Activated CD4-positive, alpha-beta T cell treated with anti-CD3 and anti-CD28 coated beads, Interleukin-2, amount 10 ng/mL, durations not matched to agents 24 days and 14 days (primary cell): ENCODE data around the gene FOXN4. TPM values are rescaled to one million over a fixed set of nuclear protein-coding genes. Genes with fewer than 3 reads are reported as not detected.

Experiments
- DNase-seq: peaks from one replicate; pipeline ENCODE4 v3.0.0; 2022
- H3K27ac Mint-ChIP-seq: one replicate; pipeline ENCODE4 v1.8.0; 2022; ENCODE audit warnings: mild to moderate bottlenecking, mixed read lengths
- H3K27me3 Mint-ChIP-seq: one replicate; pipeline ENCODE4 v1.8.0; 2022; ENCODE audit warnings: mixed read lengths
- H3K36me3 Mint-ChIP-seq: one replicate; pipeline ENCODE4 v1.8.0; 2022; ENCODE audit warnings: low read depth, mild to moderate bottlenecking, mixed read lengths
- H3K4me1 Mint-ChIP-seq: one replicate; pipeline ENCODE4 v1.8.0; 2021; ENCODE audit warnings: mixed read lengths
- H3K4me3 Mint-ChIP-seq: one replicate; pipeline ENCODE4 v1.8.0; 2022; ENCODE audit warnings: mild to moderate bottlenecking, moderate library complexity, mixed read lengths
- H3K9me3 Mint-ChIP-seq: one replicate; pipeline ENCODE4 v1.8.0; 2021; ENCODE audit warnings: mixed read lengths
- intact Hi-C: fragments of 100-400 bp; cut with micrococcal nuclease; formaldehyde crosslinking; loops from one replicate; pipeline ENCODE4 v1.15.1; 2023
- total RNA-seq: library from RNA; stranded (reverse); gene quantifications from 2 replicates; pipeline ENCODE4 v1.2.3, GENCODE V29; 2022

FOXN4 gene
- total RNA-seq, 1 donor from 2014 or later, result not detected

GRCh38 chr12:109268896-109269295 is 40.2 kb downstream of the FOXN4 start:
- H3K27me3 Mint-ChIP-seq, result peaks cover 4% of the 10 kb centered on the region
- peaks cover 3% of the 10 kb centered on the region for H3K9me3 Mint-ChIP-seq
- intact Hi-C loops, result no loop called here
- no peaks in the 10 kb centered on the region for H3K4me1 Mint-ChIP-seq
- no peak overlapping the region for H3K4me3 Mint-ChIP-seq
- no peak for DNase-seq
- H3K27ac Mint-ChIP-seq, result no peak overlapping the region
- H3K36me3 Mint-ChIP-seq, result no peaks in the 10 kb centered on the region

- intact Hi-C loops, result no loop called here
- no peaks in the 10 kb centered on the region for H3K27me3 Mint-ChIP-seq
- peaks cover 3% of the 10 kb centered on the region for H3K9me3 Mint-ChIP-seq
- no peaks in the 10 kb centered on the region for H3K4me1 Mint-ChIP-seq
- no peak overlapping the region for H3K27ac Mint-ChIP-seq
- no peak overlapping the region for H3K4me3 Mint-ChIP-seq
- DNase-seq, result no peak
- H3K36me3 Mint-ChIP-seq, result no peaks in the 10 kb centered on the region
Measured at GRCh38 chr12:109267361-109267760, 41.7 kb downstream of the FOXN4 start.

- Mint-ChIP-seq H3K27me3 (no peaks in the 10 kb centered on the region), H3K9me3 (peaks cover 3% of the 10 kb centered on the region), H3K27ac (no peak overlapping the region), H3K36me3 (no peaks in the 10 kb centered on the region), H3K4me1 (no peaks in the 10 kb centered on the region), H3K4me3 (no peak overlapping the region)
- intact Hi-C loops, result no loop called here
- DNase-seq, result no peak
Measured at GRCh38 chr12:109266106-109266879, 42.8 kb downstream of the FOXN4 start.

GRCh38 chr12:109264943-109265650 is 44.0 kb downstream of the FOXN4 start:
- no peaks in the 10 kb centered on the region for H3K36me3 Mint-ChIP-seq
- no peak overlapping the region for H3K4me3 Mint-ChIP-seq

GRCh38 chr12:109264095-109264942 is 44.8 kb downstream of the FOXN4 start:
- peak; percentile 78 for DNase-seq
- intact Hi-C loops, result loop anchor here (2.0 kb wide), 1 partner anchor 128 kb away; no protein-coding TSS in a partner anchor
- H3K27me3 Mint-ChIP-seq, result no peaks in the 10 kb centered on the region
- no peak overlapping the region for H3K4me3 Mint-ChIP-seq
- no peak overlapping the region for H3K27ac Mint-ChIP-seq
- no peaks in the 10 kb centered on the region for H3K4me1 Mint-ChIP-seq
- no peaks in the 10 kb centered on the region for H3K36me3 Mint-ChIP-seq
- H3K9me3 Mint-ChIP-seq, result no peaks in the 10 kb centered on the region

More at GRCh38 chr12:109264943-109265650, 44.0 kb downstream of the FOXN4 start:
- Mint-ChIP-seq H3K9me3 (no peaks in the 10 kb centered on the region), H3K27ac (no peak overlapping the region), H3K27me3 (no peaks in the 10 kb centered on the region), H3K4me1 (no peaks in the 10 kb centered on the region)
- DNase-seq, result no peak
- intact Hi-C loops, result loop anchor here (2.0 kb wide), 1 partner anchor 128 kb away; no protein-coding TSS in a partner anchor

- H3K4me3 Mint-ChIP-seq, result no peak overlapping the region
- no peaks in the 10 kb centered on the region for H3K4me1 Mint-ChIP-seq
- no peaks in the 10 kb centered on the region for H3K27me3 Mint-ChIP-seq
- DNase-seq, result no peak
- no peaks in the 10 kb centered on the region for H3K9me3 Mint-ChIP-seq
- no peak overlapping the region for H3K27ac Mint-ChIP-seq
- H3K36me3 Mint-ChIP-seq, result no peaks in the 10 kb centered on the region
- intact Hi-C loops, result no loop called here
Measured at GRCh38 chr12:109263439-109263838, 45.6 kb downstream of the FOXN4 start.

GRCh38 chr12:109261939-109262338 is 47.1 kb downstream of the FOXN4 start:
- H3K4me3 Mint-ChIP-seq, result no peak overlapping the region
- H3K36me3 Mint-ChIP-seq, result no peaks in the 10 kb centered on the region
- intact Hi-C loops, result no loop called here
- H3K27me3 Mint-ChIP-seq, result no peaks in the 10 kb centered on the region
- no peaks in the 10 kb centered on the region for H3K9me3 Mint-ChIP-seq
- no peaks in the 10 kb centered on the region for H3K4me1 Mint-ChIP-seq
- no peak for DNase-seq
- no peak overlapping the region for H3K27ac Mint-ChIP-seq

GRCh38 chr12:109261087-109261486 is 48.0 kb downstream of the FOXN4 start:
- no peak overlapping the region for H3K4me3 Mint-ChIP-seq
- no peaks in the 10 kb centered on the region for H3K27me3 Mint-ChIP-seq
- no peaks in the 10 kb centered on the region for H3K9me3 Mint-ChIP-seq
- intact Hi-C loops, result no loop called here
- no peaks in the 10 kb centered on the region for H3K4me1 Mint-ChIP-seq
- H3K27ac Mint-ChIP-seq, result no peak overlapping the region
- no peak for DNase-seq
- H3K36me3 Mint-ChIP-seq, result no peaks in the 10 kb centered on the region

GRCh38 chr12:109259545-109259895 is 49.6 kb downstream of the FOXN4 start:
- H3K27ac Mint-ChIP-seq, result no peak overlapping the region
- no peak for DNase-seq
- intact Hi-C loops, result no loop called here
- no peaks in the 10 kb centered on the region for H3K36me3 Mint-ChIP-seq
- H3K4me1 Mint-ChIP-seq, result no peaks in the 10 kb centered on the region
- H3K4me3 Mint-ChIP-seq, result no peak overlapping the region
- H3K27me3 Mint-ChIP-seq, result no peaks in the 10 kb centered on the region
- peaks cover 4% of the 10 kb centered on the region for H3K9me3 Mint-ChIP-seq

- DNase-seq, result no peak
- Mint-ChIP-seq H3K4me1 (no peaks in the 10 kb centered on the region), H3K9me3 (peaks cover 8% of the 10 kb centered on the region), H3K27me3 (no peaks in the 10 kb centered on the region), H3K4me3 (no peak overlapping the region), H3K27ac (no peak overlapping the region), H3K36me3 (no peaks in the 10 kb centered on the region)
- intact Hi-C loops, result no loop called here
Measured at GRCh38 chr12:109258607-109259544, 50.2 kb downstream of the FOXN4 start.

GRCh38 chr12:109258201-109258600 is 50.9 kb downstream of the FOXN4 start:
- Mint-ChIP-seq H3K27ac (no peak overlapping the region), H3K27me3 (no peaks in the 10 kb centered on the region), H3K4me3 (no peak overlapping the region), H3K9me3 (peaks cover 15% of the 10 kb centered on the region), H3K4me1 (no peaks in the 10 kb centered on the region), H3K36me3 (no peaks in the 10 kb centered on the region)
- no peak for DNase-seq
- intact Hi-C loops, result no loop called here

- Mint-ChIP-seq H3K36me3 (no peaks in the 10 kb centered on the region), H3K4me1 (no peaks in the 10 kb centered on the region), H3K27me3 (no peaks in the 10 kb centered on the region), H3K4me3 (no peak overlapping the region), H3K27ac (no peak overlapping the region), H3K9me3 (peaks cover 19% of the 10 kb centered on the region)
- no peak for DNase-seq
- intact Hi-C loops, result no loop called here
Measured at GRCh38 chr12:109256011-109256410, 53.1 kb downstream of the FOXN4 start.

- no peak overlapping the region for H3K4me3 Mint-ChIP-seq
- no peaks in the 10 kb centered on the region for H3K27me3 Mint-ChIP-seq
- peaks cover 2% of the 10 kb centered on the region for H3K4me1 Mint-ChIP-seq
- no peak overlapping the region for H3K27ac Mint-ChIP-seq
- no peaks in the 10 kb centered on the region for H3K36me3 Mint-ChIP-seq
- no peak for DNase-seq
- intact Hi-C loops, result no loop called here
- H3K9me3 Mint-ChIP-seq, result peaks cover 19% of the 10 kb centered on the region
Measured at GRCh38 chr12:109255377-109255776, 53.7 kb downstream of the FOXN4 start.
